CD4-positive, alpha-beta T cell (primary cell): ENCODE results near the gene GLUD2. TPM values are rescaled to one million over a fixed set of nuclear protein-coding genes. Genes with fewer than 3 reads are reported as not detected.

Experiments used
- ATAC-seq: fragments of 200-7000 bp; cut with Tn5 transposase; one replicate; pipeline ENCODE4 v1.10.0; 2022; ENCODE audit warnings: mild to moderate bottlenecking; ENCODE audit not compliant: poor library complexity
- CTCF ChIA-PET: fragments of 350-600 bp; sonication (Branson Sonifier 250); formaldehyde crosslinking; loops from one replicate; lab custom pipeline; 2021; ENCODE audit warnings: antibody characterized with exemption, inconsistent platforms; lab: Charles Lee
- POLR2A ChIA-PET: fragments of 350-600 bp; sonication (Branson Sonifier 250); formaldehyde crosslinking; loops from one replicate; lab custom pipeline; 2021; ENCODE audit warnings: antibody characterized with exemption, inconsistent platforms; lab: Charles Lee
- DNase-seq, 14 experiments: peaks; one replicate each; pipeline ENCODE4 v3.0.0-alpha.2; 2013 to 2020; ENCODE audit warnings: mixed read lengths in 2 of 14
- H3K27ac ChIP-seq, 2 donors: one replicate each; pipeline versions ENCODE4 v1.5.1 to v1.7.0; 2013; ENCODE audit warnings: low read length in 2 of 2, low read depth in 1 of 2, mild to moderate bottlenecking in 1 of 2
- H3K27me3 ChIP-seq, 2 experiments: 1 replicate in 1 of 2; 2 replicates in 1 of 2; pipeline versions ENCODE4 v1.6.1 to v1.7.0; 2013; ENCODE audit warnings: low read length in 2 of 2, control low read depth in 1 of 2, mild to moderate bottlenecking in 1 of 2, moderate library complexity in 1 of 2; ENCODE audit not compliant: insufficient read depth in 2 of 2, control insufficient read depth in 1 of 2
- H3K36me3 ChIP-seq: one replicate; pipeline ENCODE4 v1.6.1; 2013; ENCODE audit warnings: low read length, control low read depth; ENCODE audit not compliant: insufficient read depth
- H3K4me1 ChIP-seq: one replicate; pipeline ENCODE4 v1.6.1; 2013; ENCODE audit warnings: low read length, control low read depth; ENCODE audit not compliant: insufficient read depth
- H3K4me3 ChIP-seq: one replicate; pipeline ENCODE4 v1.5.1; 2013; ENCODE audit warnings: mild to moderate bottlenecking, low read length, moderate library complexity
- H3K9me3 ChIP-seq, 2 experiments: 1 replicate in 1 of 2; 2 replicates in 1 of 2; pipeline versions ENCODE4 v1.6.1 to v1.7.0; 2013; ENCODE audit warnings: low read length in 2 of 2, mild to moderate bottlenecking in 2 of 2, control low read depth in 1 of 2, moderate library complexity in 1 of 2; ENCODE audit not compliant: control insufficient read depth in 1 of 2, insufficient read depth in 1 of 2
- H3K27ac Mint-ChIP-seq: one replicate; pipeline ENCODE4 v1.8.0; 2020; ENCODE audit warnings: mixed read lengths
- H3K27me3 Mint-ChIP-seq: one replicate; pipeline ENCODE4 v1.8.0; 2021; ENCODE audit warnings: mixed read lengths
- H3K36me3 Mint-ChIP-seq: one replicate; pipeline ENCODE4 v1.8.0; 2021; ENCODE audit warnings: low read depth, mixed read lengths
- H3K4me1 Mint-ChIP-seq: one replicate; pipeline ENCODE4 v1.8.0; 2021; ENCODE audit warnings: low read depth, mixed read lengths
- H3K4me3 Mint-ChIP-seq: one replicate; pipeline ENCODE4 v1.8.0; 2020; ENCODE audit warnings: mild to moderate bottlenecking, mixed read lengths
- H3K9me3 Mint-ChIP-seq: one replicate; pipeline ENCODE4 v1.8.0; 2020; ENCODE audit warnings: mixed read lengths
- intact Hi-C, 2 experiments: fragments of 100-400 bp; cut with DNase I in 1 of 2; cut with micrococcal nuclease in 1 of 2; formaldehyde crosslinking; loops; one replicate each; pipeline versions ENCODE4 v1.15.1 to v1.9.0; 2023 to 2025; cut with DNase I, micrococcal nuclease
- total RNA-seq, 174 experiments: library from RNA in 2 of 174; stranded (reverse) in 2 of 174; gene quantifications; one replicate each; pipeline ENCODE4 v1.2.3 and lab custom pipeline; 2021 to 2026
- TF ChIP-seq, protein P1 (sequence below): fragments of 200-600 bp; IDR thresholded peaks from one replicate; pipeline ENCODE4 v1.8.0; 2022; ENCODE audit warnings: antibody characterized with exemption, mild to moderate bottlenecking

The GLUD2 gene
- total RNA-seq, 2 experiments from 2014 or later = 0.31 TPM; not detected in 1

GRCh38 chrX:121011254-121011653 lies 36.2 kb upstream of the GLUD2 start:
- POLR2A ChIA-PET = no interaction called here
- no peaks in the 10 kb centered on the region for H3K4me1 Mint-ChIP-seq
- H3K27ac ChIP-seq = no peak overlapping the region
- no peak overlapping the region for H3K27ac Mint-ChIP-seq
- intact Hi-C loops = no loop called here
- H3K27me3 Mint-ChIP-seq = no peaks in the 10 kb centered on the region
- CTCF ChIA-PET = no interaction called here
- no peaks in the 10 kb centered on the region for H3K27me3 ChIP-seq
- TF ChIP-seq, protein P1, sequence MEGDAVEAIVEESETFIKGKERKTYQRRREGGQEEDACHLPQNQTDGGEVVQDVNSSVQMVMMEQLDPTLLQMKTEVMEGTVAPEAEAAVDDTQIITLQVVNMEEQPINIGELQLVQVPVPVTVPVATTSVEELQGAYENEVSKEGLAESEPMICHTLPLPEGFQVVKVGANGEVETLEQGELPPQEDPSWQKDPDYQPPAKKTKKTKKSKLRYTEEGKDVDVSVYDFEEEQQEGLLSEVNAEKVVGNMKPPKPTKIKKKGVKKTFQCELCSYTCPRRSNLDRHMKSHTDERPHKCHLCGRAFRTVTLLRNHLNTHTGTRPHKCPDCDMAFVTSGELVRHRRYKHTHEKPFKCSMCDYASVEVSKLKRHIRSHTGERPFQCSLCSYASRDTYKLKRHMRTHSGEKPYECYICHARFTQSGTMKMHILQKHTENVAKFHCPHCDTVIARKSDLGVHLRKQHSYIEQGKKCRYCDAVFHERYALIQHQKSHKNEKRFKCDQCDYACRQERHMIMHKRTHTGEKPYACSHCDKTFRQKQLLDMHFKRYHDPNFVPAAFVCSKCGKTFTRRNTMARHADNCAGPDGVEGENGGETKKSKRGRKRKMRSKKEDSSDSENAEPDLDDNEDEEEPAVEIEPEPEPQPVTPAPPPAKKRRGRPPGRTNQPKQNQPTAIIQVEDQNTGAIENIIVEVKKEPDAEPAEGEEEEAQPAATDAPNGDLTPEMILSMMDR = no peak
- H3K4me3 ChIP-seq = no peak overlapping the region
- ATAC-seq (no peak), DNase-seq (no peak)
- H3K4me3 Mint-ChIP-seq = no peak overlapping the region
- no peaks in the 10 kb centered on the region for H3K36me3 Mint-ChIP-seq
- no peaks in the 10 kb centered on the region for H3K9me3 Mint-ChIP-seq
- no peaks in the 10 kb centered on the region for H3K36me3 ChIP-seq
- H3K4me1 ChIP-seq = no peaks in the 10 kb centered on the region
- peaks cover 0 to 7% of the 10 kb centered on the region in 2 experiments for H3K9me3 ChIP-seq

DNA sequence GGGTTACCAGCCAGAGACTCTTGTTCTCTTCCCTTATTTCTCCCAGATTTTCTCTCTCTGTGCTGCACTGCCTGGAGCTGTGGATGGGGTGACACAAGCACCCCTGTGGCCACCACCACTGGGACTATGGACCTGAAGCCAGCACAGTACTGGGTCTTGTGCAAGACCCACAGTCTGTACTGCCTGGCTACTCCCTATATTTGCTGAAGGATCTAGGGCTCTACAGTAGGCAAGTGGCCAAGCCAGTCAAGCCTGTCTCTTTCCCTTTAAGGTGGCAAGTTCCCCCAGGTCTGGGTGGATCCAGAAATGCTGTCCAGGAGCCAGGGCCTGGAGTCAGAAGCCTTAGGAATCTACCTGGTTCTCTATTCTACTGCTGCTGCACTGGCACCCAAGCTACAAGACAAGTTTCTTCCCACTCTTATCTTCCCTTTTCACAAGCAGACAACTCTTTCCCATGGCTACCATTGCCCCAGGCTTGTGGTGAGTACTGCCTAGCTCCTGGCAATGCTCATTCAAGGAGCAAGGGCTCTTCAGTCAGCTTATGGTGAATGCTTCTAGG lies 33.4 kb upstream of the GLUD2 start:
- H3K36me3 ChIP-seq = no peaks in the 10 kb centered on the region
- TF ChIP-seq, protein P1 = no peak
- intact Hi-C loops = no loop called here
- DNase-seq (no peak), ATAC-seq (no peak)
- H3K27me3 ChIP-seq = no peaks in the 10 kb centered on the region
- peaks cover 0 to 7% of the 10 kb centered on the region in 2 experiments for H3K9me3 ChIP-seq
- no peaks in the 10 kb centered on the region for H3K27me3 Mint-ChIP-seq
- CTCF ChIA-PET = no interaction called here
- no peaks in the 10 kb centered on the region for H3K4me1 ChIP-seq
- H3K4me1 Mint-ChIP-seq = no peaks in the 10 kb centered on the region
- H3K4me3 Mint-ChIP-seq = no peak overlapping the region
- no peak overlapping the region for H3K4me3 ChIP-seq
- no peaks in the 10 kb centered on the region for H3K9me3 Mint-ChIP-seq
- H3K27ac Mint-ChIP-seq = no peak overlapping the region
- POLR2A ChIA-PET = no interaction called here
- H3K27ac ChIP-seq = no peak overlapping the region
- no peaks in the 10 kb centered on the region for H3K36me3 Mint-ChIP-seq

- POLR2A ChIA-PET = no interaction called here
- Mint-ChIP-seq H3K36me3 (no peaks in the 10 kb centered on the region), H3K4me3 (no peak overlapping the region), H3K27ac (no peak overlapping the region), H3K4me1 (no peaks in the 10 kb centered on the region), H3K27me3 (no peaks in the 10 kb centered on the region), H3K9me3 (no peaks in the 10 kb centered on the region)
- TF ChIP-seq, protein P1 = no peak
- no peak overlapping the region for H3K4me3 ChIP-seq
- no peaks in the 10 kb centered on the region for H3K4me1 ChIP-seq
- DNase-seq = no peak
- CTCF ChIA-PET = no interaction called here
- H3K27me3 ChIP-seq = no peaks in the 10 kb centered on the region
- no peak for ATAC-seq
- no peak overlapping the region for H3K27ac ChIP-seq
- no peaks in the 10 kb centered on the region for H3K36me3 ChIP-seq
- peaks cover 0 to 7% of the 10 kb centered on the region in 2 experiments for H3K9me3 ChIP-seq
- intact Hi-C loops = no loop called here
Measured at GRCh38 chrX:121014826-121015225, 32.6 kb upstream of the GLUD2 start.
